HG02970 (cell line): ENCODE measurements around the gene GAP43.
"Not testable (repeated sequence)": the region's sequence is repeated elsewhere in the genome, so short reads cannot be mapped to it uniquely, and the experiment has no call there.

Experiments used
- ATAC-seq: cut with Tn5 transposase; IDR thresholded peaks from one replicate; pipeline ENCODE4 v1.9.1; 2021; ENCODE audit warnings: mild to moderate bottlenecking, moderate library complexity, moderate number of reproducible peaks; ENCODE audit not compliant: unreplicated experiment, low FRiP score

GAP43 gene

GRCh38 chr3:115736341-115736740, 113.0 kb downstream of the GAP43 start:
- not testable (repeated sequence) for ATAC-seq

GRCh38 chr3:115741650-115742049, 118.3 kb downstream of the GAP43 start:
- ATAC-seq: no peak

GRCh38 chr3:115744516-115744915, 121.2 kb downstream of the GAP43 start:
- not testable (repeated sequence) for ATAC-seq

GRCh38 chr3:115752978-115753377, 129.7 kb downstream of the GAP43 start:
- not testable (repeated sequence) for ATAC-seq

GRCh38 chr3:115758076-115758763, 134.9 kb downstream of the GAP43 start:
- ATAC-seq: no peak

GRCh38 chr3:115760716-115761115, 137.4 kb downstream of the GAP43 start:
- no peak for ATAC-seq

- ATAC-seq: no peak
These were observed 138.6 kb downstream of the GAP43 start for GRCh38 chr3:115761927-115762305.

GRCh38 chr3:115766587-115767482, 143.5 kb downstream of the GAP43 start:
- no peak for ATAC-seq

GRCh38 chr3:115768661-115769060, 145.4 kb downstream of the GAP43 start:
- ATAC-seq: no peak
